ENCODE data around the gene AKTIP. TPM values are rescaled to one million over a fixed set of nuclear protein-coding genes. Genes with fewer than 3 reads are reported as not detected.

AKTIP gene
- total and polyA plus RNA-seq, 2 of the 4 experiments (the other 2 are of a cell fraction): 17.7 to 19.9 TPM

- TF ChIP-seq NFE2L2 (IDR thresholded peaks at IDR 0.05; ENCODE audit: low read depth, low read length) (no peak), POLR2A (IDR thresholded peaks at IDR 0.05; ENCODE audit: low read depth, low read length) (0 out of 2 replicates have a peak, but pooled peaks have one; percentile 33), CHD1 (IDR thresholded peaks at IDR 0.05; ENCODE audit: low read depth, low read length) (no peak)
Measured at GRCh38 chr16:53549970-53550690, 47.1 kb upstream of the AKTIP start (continued).

DNA sequence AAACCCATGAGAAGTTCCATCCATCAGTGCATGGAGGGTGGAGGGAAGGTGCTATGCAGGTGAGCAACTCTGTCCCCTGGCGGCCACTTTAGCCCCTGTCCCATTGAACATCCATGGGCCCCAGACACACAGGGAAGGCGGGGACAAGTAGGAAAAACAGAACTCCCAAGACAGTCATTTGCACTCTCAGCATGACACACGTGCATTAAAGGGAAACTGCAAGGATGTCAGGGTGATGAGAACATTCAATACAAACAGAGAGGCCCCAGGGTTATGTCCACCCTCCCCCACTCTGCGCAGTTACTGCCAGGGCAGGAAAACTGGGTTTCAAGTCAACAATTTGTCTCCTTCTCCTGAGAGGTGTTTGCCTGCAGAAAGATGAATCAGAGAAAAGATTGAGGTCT is 44.0 kb upstream of the AKTIP start:
- no peak overlapping the region for H2AK9ac ChIP-seq (replicated peaks; ENCODE audit: low read depth, low read length, poor library complexity)
- H2BK120ac ChIP-seq (ENCODE audit: low read depth, low read length): no peak overlapping the region
- in situ Hi-C loops (cut with MboI; ENCODE audit: low sequenced_read_pairs): no loop called here
- no peak overlapping the region for H2BK5ac ChIP-seq (ENCODE audit: low read depth, low read length, poor library complexity, severe bottlenecking)
- WGBS, 2 experiments (ENCODE audit: extremely low coverage in 2 of 2, insufficient read length in 1 of 2): no CpG with 5 or more reads among the region's 4 CpGs
- no peaks in the 10 kb centered on the region for H3K36me3 ChIP-seq (ENCODE audit: control insufficient read depth, insufficient read depth, low read length)
- dilution Hi-C loops (cut with HindIII; ENCODE audit: low sequenced_read_pairs, unreplicated experiment): no loop called here
- H3K9ac ChIP-seq (ENCODE audit: low read depth, low read length): no peak overlapping the region
- no peak overlapping the region for H3K23ac ChIP-seq (ENCODE audit: low read depth, low read length)
- H3K4me1 ChIP-seq (ENCODE audit: control insufficient read depth, insufficient read depth, low read length): no peaks in the 10 kb centered on the region; the same call in 1 of the 2 replicates
- no peak overlapping the region for H3K18ac ChIP-seq (ENCODE audit: low read depth, low read length)
- H2AFZ ChIP-seq (replicated peaks; ENCODE audit: low read length, poor library complexity): no peak overlapping the region
- no peak overlapping the region for H2AK5ac ChIP-seq (ENCODE audit: low read depth, low read length)
- no peak overlapping the region for H3K56ac ChIP-seq (ENCODE audit: extremely low read depth, insufficient read depth, low read length)
- H3K9me1 ChIP-seq (ENCODE audit: insufficient read depth, low read length): no peaks in the 10 kb centered on the region
- H3K4me3 ChIP-seq (ENCODE audit: insufficient read depth, low read depth, low read length): no peak overlapping the region
- no peak overlapping the region for H2BK20ac ChIP-seq (ENCODE audit: low read depth, low read length)
- POLR2A ChIA-PET (ENCODE audit: unreplicated experiment): no interaction called here
- CTCF ChIA-PET: no interaction called here
- DNase-seq: peak; percentile 13
- no peak overlapping the region for H3K4me2 ChIP-seq (ENCODE audit: low read depth, low read length)
- H3K4ac ChIP-seq (ENCODE audit: low read depth, low read length): no peak overlapping the region
- H2BK15ac ChIP-seq (ENCODE audit: low read depth, low read length): no peak overlapping the region
- H3K27ac ChIP-seq (ENCODE audit: insufficient read depth, low read length): no peak overlapping the region
- H4K5ac ChIP-seq (ENCODE audit: low read depth, low read length): no peak overlapping the region
- no peaks in the 10 kb centered on the region for H3K9me3 ChIP-seq (ENCODE audit: control insufficient read depth, insufficient read depth, low read length)
- no TSS peak for BruUV-seq (replicated peaks)
- H3K79me1 ChIP-seq (ENCODE audit: low read depth in 1 of 2, low read length in 2 of 2): no peaks in the 10 kb centered on the region
- H3K27me3 ChIP-seq (ENCODE audit: control insufficient read depth, insufficient read depth, low read length): peaks cover 41% of the 10 kb centered on the region
- peak; percentile 22 for ATAC-seq (ENCODE audit: low read depth)
- no peak overlapping the region for H4K91ac ChIP-seq (ENCODE audit: insufficient read depth, low read depth, low read length)
- no peak overlapping the region for H4K8ac ChIP-seq (ENCODE audit: low read depth in 2 of 2, low read length in 2 of 2)
- H3K14ac ChIP-seq (replicated peaks; ENCODE audit: low read depth, low read length): no peak overlapping the region
- H4K20me1 ChIP-seq (ENCODE audit: insufficient read depth, low read length): no peaks in the 10 kb centered on the region
- intact Hi-C loops (cut with micrococcal nuclease): loop anchor here (10.0 kb wide), 1 partner anchor 1378 kb away; no protein-coding TSS in a partner anchor
- TF ChIP-seq MAFK (IDR thresholded peaks at IDR 0.05; ENCODE audit: low read depth, low read length) (no peak), FOS (IDR thresholded peaks at IDR 0.05; ENCODE audit: low read depth, low read length) (no peak), MXI1 (IDR thresholded peaks at IDR 0.05; ENCODE audit: borderline replicate concordance, low read depth, low read length) (no peak), BHLHE40 (IDR thresholded peaks at IDR 0.05; ENCODE audit: low read depth, low read length) (no peak), RAD21 (IDR thresholded peaks at IDR 0.05; ENCODE audit: low read length) (no peak), ELK1 (IDR thresholded peaks at IDR 0.05; ENCODE audit: borderline replicate concordance, low read depth, low read length) (no peak), CEBPB (IDR thresholded peaks at IDR 0.05; ENCODE audit: low read depth, low read length) (no peak), SMC3 (IDR thresholded peaks at IDR 0.05; ENCODE audit: low read depth, low read length) (no peak), MAZ (IDR thresholded peaks at IDR 0.05; ENCODE audit: borderline replicate concordance, low read depth, low read length) (no peak)
- TF ChIP-seq, protein P1, sequence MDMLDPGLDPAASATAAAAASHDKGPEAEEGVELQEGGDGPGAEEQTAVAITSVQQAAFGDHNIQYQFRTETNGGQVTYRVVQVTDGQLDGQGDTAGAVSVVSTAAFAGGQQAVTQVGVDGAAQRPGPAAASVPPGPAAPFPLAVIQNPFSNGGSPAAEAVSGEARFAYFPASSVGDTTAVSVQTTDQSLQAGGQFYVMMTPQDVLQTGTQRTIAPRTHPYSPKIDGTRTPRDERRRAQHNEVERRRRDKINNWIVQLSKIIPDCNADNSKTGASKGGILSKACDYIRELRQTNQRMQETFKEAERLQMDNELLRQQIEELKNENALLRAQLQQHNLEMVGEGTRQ (IDR thresholded peaks at IDR 0.05; ENCODE audit: low read depth, low read length): no peak
- TF ChIP-seq, protein P2, sequence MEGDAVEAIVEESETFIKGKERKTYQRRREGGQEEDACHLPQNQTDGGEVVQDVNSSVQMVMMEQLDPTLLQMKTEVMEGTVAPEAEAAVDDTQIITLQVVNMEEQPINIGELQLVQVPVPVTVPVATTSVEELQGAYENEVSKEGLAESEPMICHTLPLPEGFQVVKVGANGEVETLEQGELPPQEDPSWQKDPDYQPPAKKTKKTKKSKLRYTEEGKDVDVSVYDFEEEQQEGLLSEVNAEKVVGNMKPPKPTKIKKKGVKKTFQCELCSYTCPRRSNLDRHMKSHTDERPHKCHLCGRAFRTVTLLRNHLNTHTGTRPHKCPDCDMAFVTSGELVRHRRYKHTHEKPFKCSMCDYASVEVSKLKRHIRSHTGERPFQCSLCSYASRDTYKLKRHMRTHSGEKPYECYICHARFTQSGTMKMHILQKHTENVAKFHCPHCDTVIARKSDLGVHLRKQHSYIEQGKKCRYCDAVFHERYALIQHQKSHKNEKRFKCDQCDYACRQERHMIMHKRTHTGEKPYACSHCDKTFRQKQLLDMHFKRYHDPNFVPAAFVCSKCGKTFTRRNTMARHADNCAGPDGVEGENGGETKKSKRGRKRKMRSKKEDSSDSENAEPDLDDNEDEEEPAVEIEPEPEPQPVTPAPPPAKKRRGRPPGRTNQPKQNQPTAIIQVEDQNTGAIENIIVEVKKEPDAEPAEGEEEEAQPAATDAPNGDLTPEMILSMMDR (conservative IDR thresholded peaks at IDR 0.05; ENCODE audit: low read depth, low read length): no peak
